HG03575 (cell line): ENCODE results near the gene JUND.
"Not testable (repeated sequence)": the region's sequence is repeated elsewhere in the genome, so short reads cannot be mapped to it uniquely, and the experiment has no call there.

Source experiments
- ATAC-seq: cut with Tn5 transposase; IDR thresholded peaks from one replicate; pipeline ENCODE4 v1.9.1; 2021; ENCODE audit not compliant: unreplicated experiment, insufficient number of reproducible peaks, low FRiP score; ENCODE audit errors: extremely low read depth

JUND gene

GRCh38 chr19:18281082-18282020, at the start of gene JUND:
Gene JUND (minus strand): TSS chr19:18281622. CDS start chr19:18281484, 138 bp downstream.
- peak; percentile 23 for ATAC-seq

GRCh38 chr19:18330868-18331267, 49.4 kb upstream of the JUND start:
- no peak for ATAC-seq

- ATAC-seq, result no peak
Observed at GRCh38 chr19:18329035-18329376, 47.6 kb upstream of the JUND start.

- peak; percentile 45 for ATAC-seq
Observed at GRCh38 chr19:18328340-18329034, 47.1 kb upstream of the JUND start.

- ATAC-seq, result no peak
Observed at GRCh38 chr19:18326772-18327171, 45.4 kb upstream of the JUND start.

- not testable (repeated sequence) for ATAC-seq
Observed at GRCh38 chr19:18324373-18324731, 42.9 kb upstream of the JUND start.

GRCh38 chr19:18322759-18323460, 41.5 kb upstream of the JUND start, which contains the start of gene LSM4:
Gene LSM4 (minus strand): TSS chr19:18323076. CDS start chr19:18323020, 56 bp downstream.
- ATAC-seq, result peak; percentile 69

- ATAC-seq, result no peak
Observed at GRCh38 chr19:18322318-18322758, 40.9 kb upstream of the JUND start.

- no peak for ATAC-seq
Observed at GRCh38 chr19:18321734-18322102, 40.3 kb upstream of the JUND start.

- no peak for ATAC-seq
Observed at GRCh38 chr19:18320865-18321733, 39.7 kb upstream of the JUND start.

GRCh38 chr19:18319591-18320135, 38.2 kb upstream of the JUND start:
- ATAC-seq, result no peak

- ATAC-seq, result no peak
Observed at GRCh38 chr19:18317961-18318800, 36.8 kb upstream of the JUND start.

- ATAC-seq, result no peak
Observed at GRCh38 chr19:18313398-18313797, 32.0 kb upstream of the JUND start.

- ATAC-seq, result no peak
Observed at GRCh38 chr19:18312092-18312534, 30.7 kb upstream of the JUND start.

- no peak for ATAC-seq
Observed at GRCh38 chr19:18311502-18312091, 30.2 kb upstream of the JUND start.

- no peak for ATAC-seq
Observed at GRCh38 chr19:18310966-18311365, 29.5 kb upstream of the JUND start.
